ENCODE results near the gene LAIR2. TPM values are rescaled to one million over a fixed set of nuclear protein-coding genes. Genes with fewer than 3 reads are reported as not detected.
A peak's percentile ranks its signal among the peaks of the same experiment; 100 is the strongest.

Gene LAIR2
- total and polyA plus RNA-seq, 2 of the 13 experiments (the other 11 are each of a cell fraction or from before 2014, with no cell fraction given), result 1.3 to 1.9 TPM

- peak; percentile 34 for TF ChIP-seq SP4 (CRISPR knock-in tag; IDR thresholded peaks at IDR 0.05)
- TF ChIP-seq NBN (conservative IDR thresholded peaks at IDR 0.05), result no peak
- TF ChIP-seq NCOA5 (CRISPR knock-in tag; IDR thresholded peaks at IDR 0.05), result 0 out of 2 replicates have a peak, but pooled peaks have one; percentile 74
- peak; percentile 77 for TF ChIP-seq LBX2 (CRISPR knock-in tag; IDR thresholded peaks at IDR 0.05; ENCODE audit: borderline replicate concordance)
- TF ChIP-seq ELK4 (CRISPR knock-in tag; IDR thresholded peaks at IDR 0.05; ENCODE audit: borderline replicate concordance), result 0 out of 2 replicates have a peak, but pooled peaks have one; percentile 23
- TF ChIP-seq REST (IDR thresholded peaks at IDR 0.05; ENCODE audit: borderline replicate concordance in 1 of 2, low read depth in 1 of 2, low read length in 2 of 2), result no peak
- no peak for TF ChIP-seq ZNF782 (CRISPR knock-in tag; IDR thresholded peaks at IDR 0.05; ENCODE audit: borderline replicate concordance)
- no peak for TF ChIP-seq THAP11 (CRISPR knock-in tag; IDR thresholded peaks at IDR 0.05)
- no peak for TF ChIP-seq HNRNPK (IDR thresholded peaks at IDR 0.05; ENCODE audit: low read depth, low read length, poor library complexity, severe bottlenecking)
- no peak for TF ChIP-seq MEIS1 (CRISPR knock-in tag; IDR thresholded peaks at IDR 0.05; ENCODE audit: borderline replicate concordance)
- TF ChIP-seq GMEB1 (CRISPR knock-in tag; IDR thresholded peaks at IDR 0.05; ENCODE audit: borderline replicate concordance), result no peak
- no peak for TF ChIP-seq SMC3 (IDR thresholded peaks at IDR 0.05; ENCODE audit: low read length)
- TF ChIP-seq ZNF18 (CRISPR knock-in tag; IDR thresholded peaks at IDR 0.05; ENCODE audit: insufficient replicate concordance), result peak; percentile 41
- TF ChIP-seq ZBTB42 (CRISPR knock-in tag; IDR thresholded peaks at IDR 0.05), result 0 out of 2 replicates have a peak, but pooled peaks have one; percentile 40
- TF ChIP-seq SALL2 (CRISPR knock-in tag; IDR thresholded peaks at IDR 0.05), result no peak
Measured at GRCh38 chr19:54462655-54463530, 39.7 kb upstream of the LAIR2 start (continued).
